Loucy (cell line): ENCODE measurements around the gene CMKLR1.

ENCODE experiments used
- H2AFZ ChIP-seq: fragments of 200-600 bp; sonication (generic); 2 replicates; pipeline ENCODE4 v1.6.0; 2016; ENCODE audit warnings: antibody characterized with exemption, mild to moderate bottlenecking, low read length, moderate library complexity
- H3F3A ChIP-seq: fragments of 200-600 bp; 2 replicates; pipeline ENCODE4 v1.6.0; 2016; ENCODE audit warnings: antibody characterized with exemption, low read depth, mild to moderate bottlenecking
- H3K27me3 ChIP-seq: fragments of 200-600 bp; sonication (generic); 2 replicates; pipeline ENCODE4 v1.6.1; 2014; ENCODE audit warnings: low read length, mild to moderate bottlenecking; ENCODE audit not compliant: insufficient read depth, poor library complexity, severe bottlenecking
- H3K36me3 ChIP-seq: fragments of 200-600 bp; sonication (generic); 2 replicates; pipeline ENCODE4 v1.6.1; 2016; ENCODE audit warnings: low read length; ENCODE audit not compliant: insufficient read depth
- H3K4me1 ChIP-seq: fragments of 200-600 bp; sonication (generic); 2 replicates; pipeline ENCODE4 v1.5.1; 2014; ENCODE audit warnings: low read length, mild to moderate bottlenecking; ENCODE audit not compliant: insufficient read depth, poor library complexity, severe bottlenecking
- H3K4me2 ChIP-seq: fragments of 200-600 bp; sonication (generic); 2 replicates; pipeline ENCODE4 v1.6.0; 2014; ENCODE audit warnings: antibody characterized with exemption, low read length, low read depth, mild to moderate bottlenecking; ENCODE audit not compliant: poor library complexity, severe bottlenecking
- H3K4me3 ChIP-seq: fragments of 200-600 bp; sonication (generic); 2 replicates; pipeline ENCODE4 v1.5.1; 2014; ENCODE audit warnings: low read length, mild to moderate bottlenecking, mixed read lengths; ENCODE audit not compliant: poor library complexity, severe bottlenecking
- H3K79me2 ChIP-seq: fragments of 200-600 bp; sonication (generic); 2 replicates; pipeline ENCODE4 v1.6.1; 2014; ENCODE audit warnings: low read length; ENCODE audit not compliant: insufficient read depth
- H3K9ac ChIP-seq: fragments of 200-600 bp; sonication (generic); 2 replicates; pipeline ENCODE4 v1.6.0; 2014; ENCODE audit warnings: mild to moderate bottlenecking, low read depth, low read length, moderate library complexity; ENCODE audit not compliant: poor library complexity, severe bottlenecking
- H3K9me2 ChIP-seq: fragments of 200-600 bp; sonication (generic); replicated peaks from 2 replicates; pipeline ENCODE4 v1.6.1; 2016; ENCODE audit warnings: low read depth, low read length, mixed read lengths
- H3K9me3 ChIP-seq: fragments of 200-600 bp; sonication (generic); 2 replicates; pipeline ENCODE4 v1.6.1; 2014; ENCODE audit warnings: mild to moderate bottlenecking, antibody characterized with exemption, low read length, low read depth; ENCODE audit not compliant: insufficient read depth
- H4K20me1 ChIP-seq: fragments of 200-600 bp; sonication (generic); 2 replicates; pipeline ENCODE4 v1.6.0; 2014; ENCODE audit warnings: antibody characterized with exemption, low read length, mild to moderate bottlenecking; ENCODE audit not compliant: insufficient read depth, poor library complexity, severe bottlenecking
- CTCF ChIP-seq: fragments of 200-600 bp; sonication (generic); conservative IDR thresholded peaks from 2 replicates; pipeline ENCODE4 v1.5.1; 2014; ENCODE audit warnings: mild to moderate bottlenecking, antibody characterized with exemption, low read length
- EZH2phosphoT487 ChIP-seq: fragments of 200-600 bp; IDR thresholded peaks from 2 replicates; pipeline ENCODE4 v1.6.1; 2018; ENCODE audit warnings: antibody characterized with exemption, mild to moderate bottlenecking, moderate library complexity, borderline replicate concordance

Gene CMKLR1

GRCh38 chr12:108254030-108254429, 85.1 kb downstream of the CMKLR1 start:
- H3K9me2 ChIP-seq = no peaks in the 10 kb centered on the region
- TF ChIP-seq CTCF (no peak), EZH2phosphoT487 (no peak)
- H3F3A ChIP-seq = no peaks in the 10 kb centered on the region
- no peak overlapping the region for H3K9ac ChIP-seq
- no peaks in the 10 kb centered on the region for H3K9me3 ChIP-seq
- no peak overlapping the region for H3K4me3 ChIP-seq
- no peaks in the 10 kb centered on the region for H3K36me3 ChIP-seq
- no peaks in the 10 kb centered on the region for H4K20me1 ChIP-seq
- no peaks in the 10 kb centered on the region for H3K79me2 ChIP-seq
- H2AFZ ChIP-seq = no peak overlapping the region
- H3K27me3 ChIP-seq = no peaks in the 10 kb centered on the region
- peaks cover 7% of the 10 kb centered on the region for H3K4me1 ChIP-seq
- H3K4me2 ChIP-seq = no peak overlapping the region

GRCh38 chr12:108253540-108253939, 85.6 kb downstream of the CMKLR1 start:
- H3K27me3 ChIP-seq = no peaks in the 10 kb centered on the region
- H3K79me2 ChIP-seq = no peaks in the 10 kb centered on the region
- no peak overlapping the region for H3K9ac ChIP-seq
- no peak overlapping the region for H2AFZ ChIP-seq
- no peaks in the 10 kb centered on the region for H3K9me3 ChIP-seq
- H3K36me3 ChIP-seq = no peaks in the 10 kb centered on the region
- TF ChIP-seq CTCF (no peak), EZH2phosphoT487 (no peak)
- no peaks in the 10 kb centered on the region for H3F3A ChIP-seq
- no peak overlapping the region for H3K4me3 ChIP-seq
- no peak overlapping the region for H3K4me2 ChIP-seq
- H3K9me2 ChIP-seq = no peaks in the 10 kb centered on the region
- H4K20me1 ChIP-seq = no peaks in the 10 kb centered on the region
- H3K4me1 ChIP-seq = peaks cover 7% of the 10 kb centered on the region

- no peak overlapping the region for H2AFZ ChIP-seq
- H3K9me3 ChIP-seq = no peaks in the 10 kb centered on the region
- no peak overlapping the region for H3K9ac ChIP-seq
- no peaks in the 10 kb centered on the region for H3K36me3 ChIP-seq
- H4K20me1 ChIP-seq = no peaks in the 10 kb centered on the region
- peaks cover 7% of the 10 kb centered on the region for H3K4me1 ChIP-seq
- H3K9me2 ChIP-seq = no peaks in the 10 kb centered on the region
- no peaks in the 10 kb centered on the region for H3K79me2 ChIP-seq
- no peak overlapping the region for H3K4me3 ChIP-seq
- no peaks in the 10 kb centered on the region for H3F3A ChIP-seq
- H3K4me2 ChIP-seq = no peak overlapping the region
- no peak for TF ChIP-seq EZH2phosphoT487
- no peak for TF ChIP-seq CTCF
- no peaks in the 10 kb centered on the region for H3K27me3 ChIP-seq
These were observed 86.6 kb downstream of the CMKLR1 start for GRCh38 chr12:108252523-108252922.
